Testis (tissue), 2 donors: ENCODE data around the gene CDH4.

Source experiments
- POLR2A ChIP-seq: fragments of 450-650 bp; IDR thresholded peaks from one replicate; pipeline ENCODE4 v1.6.1; 2017; ENCODE audit warnings: antibody characterized with exemption, mild to moderate bottlenecking, moderate library complexity
- TF ChIP-seq, protein P1 (sequence below), 3 experiments: fragments of 450-650 bp in 2 of 3; fragments of 200-600 bp in 1 of 3; sonication (generic) in 1 of 3; IDR thresholded peaks; one replicate each; pipeline ENCODE4 v1.5.1; 2016 to 2019; ENCODE audit warnings: antibody characterized with exemption in 3 of 3, mild to moderate bottlenecking in 2 of 3, moderate library complexity in 1 of 3

DNA sequence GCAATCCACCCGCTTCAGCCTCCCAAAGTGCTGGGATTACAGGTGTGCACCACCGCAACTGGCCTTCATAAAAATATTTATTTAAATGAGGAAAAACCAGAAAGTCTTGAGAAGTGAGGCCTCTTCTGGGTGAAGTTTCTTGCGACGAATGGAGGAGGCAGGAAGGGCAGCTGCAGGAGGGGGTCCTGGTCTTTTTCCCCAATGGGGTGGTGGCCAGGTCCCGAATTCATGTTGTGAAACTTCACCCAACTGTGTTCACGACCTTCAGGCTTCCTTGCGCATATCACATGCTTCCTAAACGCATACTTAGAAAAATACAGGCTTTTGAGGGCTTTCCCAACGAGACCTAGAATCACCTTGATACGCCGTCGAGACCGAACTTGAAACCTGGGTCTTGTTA is 145.1 kb downstream of the CDH4 start:
- TF ChIP-seq, protein P1, sequence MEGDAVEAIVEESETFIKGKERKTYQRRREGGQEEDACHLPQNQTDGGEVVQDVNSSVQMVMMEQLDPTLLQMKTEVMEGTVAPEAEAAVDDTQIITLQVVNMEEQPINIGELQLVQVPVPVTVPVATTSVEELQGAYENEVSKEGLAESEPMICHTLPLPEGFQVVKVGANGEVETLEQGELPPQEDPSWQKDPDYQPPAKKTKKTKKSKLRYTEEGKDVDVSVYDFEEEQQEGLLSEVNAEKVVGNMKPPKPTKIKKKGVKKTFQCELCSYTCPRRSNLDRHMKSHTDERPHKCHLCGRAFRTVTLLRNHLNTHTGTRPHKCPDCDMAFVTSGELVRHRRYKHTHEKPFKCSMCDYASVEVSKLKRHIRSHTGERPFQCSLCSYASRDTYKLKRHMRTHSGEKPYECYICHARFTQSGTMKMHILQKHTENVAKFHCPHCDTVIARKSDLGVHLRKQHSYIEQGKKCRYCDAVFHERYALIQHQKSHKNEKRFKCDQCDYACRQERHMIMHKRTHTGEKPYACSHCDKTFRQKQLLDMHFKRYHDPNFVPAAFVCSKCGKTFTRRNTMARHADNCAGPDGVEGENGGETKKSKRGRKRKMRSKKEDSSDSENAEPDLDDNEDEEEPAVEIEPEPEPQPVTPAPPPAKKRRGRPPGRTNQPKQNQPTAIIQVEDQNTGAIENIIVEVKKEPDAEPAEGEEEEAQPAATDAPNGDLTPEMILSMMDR (IDR thresholded peaks at IDR 0.05), result no peak
- no peak for TF ChIP-seq POLR2A
